LoVo (cell line): Measurements from ENCODE around the gene PLPPR1.
A peak's percentile ranks its signal among the peaks of the same experiment; 100 is the strongest.
"Not testable (repeated sequence)": the region's sequence is repeated elsewhere in the genome, so short reads cannot be mapped to it uniquely, and the experiment has no call there.

ENCODE experiments used
- DNase-seq: peaks from one replicate; pipeline ENCODE4 v3.0.0-alpha.2; 2016; ENCODE audit warnings: low spot score

The PLPPR1 gene

DNA sequence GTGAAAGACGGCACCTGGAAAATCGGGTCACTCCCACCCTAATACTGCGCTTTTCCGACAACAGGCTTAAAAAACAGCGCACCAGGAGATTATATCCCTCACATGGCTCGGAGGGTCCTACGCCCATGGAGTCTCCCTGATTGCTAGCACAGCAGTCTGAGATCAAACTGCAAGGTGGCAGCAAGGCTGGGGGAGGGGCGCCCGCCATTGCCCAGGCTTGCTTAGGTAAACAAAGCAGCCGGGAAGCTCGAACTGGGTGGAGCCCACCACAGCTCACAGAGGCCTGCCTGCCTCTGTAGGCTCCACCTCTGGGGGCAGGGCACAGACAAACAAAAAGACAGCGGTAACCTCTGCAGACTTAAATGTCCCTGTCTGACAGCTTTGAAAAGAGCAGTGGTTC lies 262.5 kb downstream of the PLPPR1 start:
- not testable (repeated sequence) for DNase-seq

GRCh38 chr9:101299901-101300300 lies 271.4 kb downstream of the PLPPR1 start:
- DNase-seq, result no peak

DNA sequence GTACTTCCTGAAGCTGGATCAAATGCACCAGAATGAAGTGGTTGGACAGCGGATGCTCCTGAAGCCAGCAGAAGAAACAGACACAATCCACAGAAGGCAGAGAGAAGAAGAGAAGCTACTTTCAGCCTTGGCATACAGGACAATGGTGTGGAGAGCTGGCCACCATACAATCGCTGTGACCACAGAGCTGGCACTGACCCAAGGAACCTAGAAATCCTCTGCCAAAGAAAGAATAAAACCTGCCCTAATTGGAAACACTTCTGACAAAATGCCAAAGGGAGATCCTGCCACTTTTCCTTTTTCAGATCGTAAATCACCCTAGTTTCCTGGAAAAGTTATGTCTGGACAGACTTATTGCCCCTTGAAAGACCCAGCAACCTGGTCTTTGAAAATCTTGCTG lies 278.5 kb downstream of the PLPPR1 start:
- DNase-seq, result no peak

DNA sequence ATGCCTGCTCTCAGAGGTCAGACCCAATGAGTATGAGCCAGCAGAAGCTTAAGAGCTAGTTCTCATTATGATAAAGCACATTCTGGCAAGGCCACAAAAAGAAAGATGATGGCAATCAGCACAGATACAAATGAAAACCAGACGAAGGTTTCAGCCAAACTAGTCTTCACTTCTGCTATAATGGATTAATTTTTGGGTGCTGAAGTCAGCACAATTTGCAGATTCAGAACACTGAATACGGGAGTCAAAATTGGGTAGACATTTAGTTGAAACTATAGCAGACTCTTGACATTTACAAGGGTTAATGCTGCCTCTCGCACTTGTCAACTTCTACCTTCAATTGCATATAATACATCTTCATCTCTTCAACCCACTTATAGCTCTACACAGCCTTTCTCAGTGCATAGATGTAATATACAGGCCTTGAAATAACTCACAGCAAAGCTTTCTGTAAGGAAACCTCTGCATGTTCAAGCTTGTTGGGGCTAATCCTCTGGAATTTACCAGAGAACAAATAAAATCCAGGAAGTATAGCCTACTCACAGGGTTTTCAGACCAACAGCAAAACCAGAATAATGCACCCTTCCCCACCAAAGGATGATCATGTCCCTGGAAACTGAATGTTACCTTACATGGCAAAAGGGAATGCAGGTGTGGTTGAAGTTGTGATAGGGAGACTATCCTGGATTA lies 279.1 kb downstream of the PLPPR1 start:
- DNase-seq, result no peak

- no peak for DNase-seq
Observed at GRCh38 chr9:101309139-101309538, 280.6 kb downstream of the PLPPR1 start.

DNA sequence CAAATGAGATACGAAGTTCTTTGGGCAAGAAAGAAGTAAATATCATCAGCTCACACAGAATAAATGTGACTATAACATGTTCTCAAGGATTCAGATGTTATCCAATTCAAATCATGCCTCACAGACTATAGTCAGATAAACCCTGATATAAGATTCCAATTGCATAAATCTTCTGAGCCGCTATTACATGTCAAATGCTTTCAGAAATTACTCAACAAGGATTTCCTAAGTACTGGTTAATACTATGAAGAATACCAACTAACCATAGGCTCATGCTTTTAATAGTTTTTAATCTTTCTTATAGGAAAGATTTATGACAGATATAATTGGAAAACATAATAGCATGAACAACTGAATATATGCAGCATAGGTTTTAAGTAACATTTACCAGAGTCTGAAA lies 282.7 kb downstream of the PLPPR1 start:
- DNase-seq, result no peak

DNA sequence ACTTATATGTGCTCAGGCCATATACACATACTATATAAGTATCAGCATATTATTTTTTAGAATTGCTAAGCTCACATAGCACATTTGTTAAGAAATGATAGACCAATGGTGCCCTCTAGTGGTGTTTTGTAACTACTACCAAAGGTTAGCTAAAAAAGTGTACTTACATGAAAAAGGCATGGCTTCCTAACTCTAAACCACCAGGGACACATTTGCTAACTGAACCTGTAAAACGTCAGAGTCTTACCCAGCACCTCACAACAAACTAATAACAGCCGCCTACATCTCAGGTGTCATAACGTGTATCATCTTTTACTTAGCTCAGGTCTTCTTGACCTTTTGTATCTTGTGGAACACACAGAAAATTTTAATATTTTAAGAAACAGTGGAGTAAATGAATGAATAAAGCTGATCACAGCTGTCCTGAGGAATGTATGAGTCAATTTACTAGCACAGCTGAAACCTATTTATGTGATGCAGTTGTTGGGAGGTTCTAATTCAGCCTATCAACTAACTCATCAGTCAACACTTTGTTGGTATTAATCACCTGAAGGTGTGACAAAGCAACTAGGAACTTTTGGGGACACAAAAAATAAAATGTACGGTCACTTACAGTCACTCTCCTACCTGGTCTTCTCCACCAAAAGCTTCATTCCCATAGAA lies 283.4 kb downstream of the PLPPR1 start:
- peak; percentile 82 for DNase-seq

GRCh38 chr9:101312661-101313060 lies 284.1 kb downstream of the PLPPR1 start:
- DNase-seq, result no peak

DNA sequence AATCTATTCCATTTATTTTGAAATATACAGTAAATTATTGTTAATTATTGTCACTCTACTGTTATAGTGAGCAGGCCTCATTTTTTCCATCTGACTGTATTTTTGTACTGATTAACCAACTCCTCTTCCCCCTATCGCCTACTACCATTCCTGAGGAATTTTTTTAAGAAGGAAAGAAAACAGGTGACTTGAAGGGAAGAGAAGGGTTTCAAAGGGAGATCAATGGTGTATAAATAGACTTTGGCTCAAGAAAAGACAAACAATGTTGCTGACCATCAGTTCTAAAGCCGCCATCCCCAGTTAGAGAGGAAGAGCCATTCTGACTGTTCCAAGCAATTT lies 286.6 kb downstream of the PLPPR1 start:
- DNase-seq, result no peak

DNA sequence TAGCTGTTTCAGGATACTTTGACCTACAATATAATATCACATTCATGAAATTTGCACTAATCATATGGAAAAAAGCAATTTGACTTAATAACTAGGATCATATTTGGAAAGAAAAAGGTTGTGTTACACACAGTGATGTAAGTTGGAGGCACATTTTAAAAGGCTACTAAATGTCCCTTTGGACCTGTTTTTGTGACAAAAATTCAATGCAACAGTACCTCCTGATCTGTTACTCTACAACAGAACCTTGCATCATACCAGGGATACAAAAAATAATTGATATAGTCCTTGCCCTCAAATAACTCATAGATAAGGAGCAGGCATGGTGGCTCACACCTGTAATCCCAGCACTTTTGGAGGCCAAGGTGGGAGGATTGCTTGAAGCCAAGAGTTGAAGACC lies 289.2 kb downstream of the PLPPR1 start:
- DNase-seq, result no peak

GRCh38 chr9:101323129-101323528 lies 294.6 kb downstream of the PLPPR1 start:
- no peak for DNase-seq

- DNase-seq, result no peak
Observed at GRCh38 chr9:101324245-101324804, 295.8 kb downstream of the PLPPR1 start.

GRCh38 chr9:101325053-101325452 lies 296.5 kb downstream of the PLPPR1 start:
- DNase-seq, result no peak

DNA sequence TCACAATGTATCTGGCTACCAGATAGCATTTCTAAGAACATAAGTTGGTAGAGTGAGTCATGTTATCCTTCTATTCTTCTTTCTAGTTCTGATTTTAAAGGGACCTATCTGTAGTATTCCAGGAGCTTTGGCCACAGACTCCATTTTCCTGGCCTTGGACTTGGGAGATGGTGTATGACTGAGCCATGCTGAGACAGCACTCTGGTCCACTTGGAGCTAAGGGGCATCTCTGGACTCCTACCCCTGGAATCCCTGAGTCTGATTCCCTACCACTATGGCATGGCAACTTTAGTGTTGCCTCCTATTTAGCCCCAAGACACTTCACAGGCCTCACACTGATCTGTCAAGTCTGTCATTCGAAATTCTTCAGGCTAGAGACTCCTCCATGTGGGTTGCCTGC lies 297.5 kb downstream of the PLPPR1 start:
- no peak for DNase-seq

DNA sequence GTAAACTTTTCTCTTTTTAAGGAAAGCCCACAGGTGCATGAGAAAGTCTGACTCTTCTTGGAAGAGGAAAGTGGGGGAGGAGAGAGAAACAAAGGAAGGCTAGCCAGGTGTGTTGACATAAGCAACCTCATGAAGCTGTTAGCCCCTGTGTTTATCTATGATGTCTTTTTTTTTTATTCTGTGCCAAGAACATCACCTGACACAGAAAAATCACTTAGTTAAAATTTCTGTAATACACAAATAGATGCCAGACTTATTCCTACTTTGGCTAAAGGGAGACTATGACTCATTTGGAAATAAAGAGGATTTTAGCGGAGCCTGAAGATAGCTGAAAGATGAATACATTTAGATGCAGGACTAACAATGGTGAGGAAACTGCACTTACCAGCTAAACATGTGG lies 298.0 kb downstream of the PLPPR1 start:
- no peak for DNase-seq

DNA sequence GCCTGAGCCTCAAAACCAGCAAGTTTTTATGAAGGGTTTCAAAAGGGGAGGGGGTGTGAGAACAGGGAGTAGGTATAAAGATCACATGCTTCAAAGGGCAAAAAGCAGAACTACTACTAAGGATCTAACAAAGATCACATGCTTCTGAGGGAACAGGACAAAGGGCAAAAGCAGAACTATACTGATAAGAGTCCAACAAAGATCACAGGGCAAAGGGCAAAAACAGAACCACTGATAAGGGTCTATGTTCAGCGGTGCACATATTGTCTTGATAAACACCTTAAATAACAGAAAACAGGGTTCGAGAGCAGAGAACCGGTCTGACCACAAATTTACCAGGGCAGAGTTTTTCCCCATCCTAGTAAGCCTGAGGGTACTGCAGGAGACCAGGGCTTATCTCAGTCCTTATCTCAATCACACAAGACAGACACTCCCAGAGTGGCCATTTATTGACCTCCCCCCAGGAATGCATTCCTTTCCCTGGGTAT lies 298.9 kb downstream of the PLPPR1 start:
- DNase-seq, result not testable (repeated sequence)

GRCh38 chr9:101332362-101332761 lies 303.8 kb downstream of the PLPPR1 start:
- no peak for DNase-seq

GRCh38 chr9:101333490-101333889 lies 305.0 kb downstream of the PLPPR1 start:
- DNase-seq, result no peak

DNA sequence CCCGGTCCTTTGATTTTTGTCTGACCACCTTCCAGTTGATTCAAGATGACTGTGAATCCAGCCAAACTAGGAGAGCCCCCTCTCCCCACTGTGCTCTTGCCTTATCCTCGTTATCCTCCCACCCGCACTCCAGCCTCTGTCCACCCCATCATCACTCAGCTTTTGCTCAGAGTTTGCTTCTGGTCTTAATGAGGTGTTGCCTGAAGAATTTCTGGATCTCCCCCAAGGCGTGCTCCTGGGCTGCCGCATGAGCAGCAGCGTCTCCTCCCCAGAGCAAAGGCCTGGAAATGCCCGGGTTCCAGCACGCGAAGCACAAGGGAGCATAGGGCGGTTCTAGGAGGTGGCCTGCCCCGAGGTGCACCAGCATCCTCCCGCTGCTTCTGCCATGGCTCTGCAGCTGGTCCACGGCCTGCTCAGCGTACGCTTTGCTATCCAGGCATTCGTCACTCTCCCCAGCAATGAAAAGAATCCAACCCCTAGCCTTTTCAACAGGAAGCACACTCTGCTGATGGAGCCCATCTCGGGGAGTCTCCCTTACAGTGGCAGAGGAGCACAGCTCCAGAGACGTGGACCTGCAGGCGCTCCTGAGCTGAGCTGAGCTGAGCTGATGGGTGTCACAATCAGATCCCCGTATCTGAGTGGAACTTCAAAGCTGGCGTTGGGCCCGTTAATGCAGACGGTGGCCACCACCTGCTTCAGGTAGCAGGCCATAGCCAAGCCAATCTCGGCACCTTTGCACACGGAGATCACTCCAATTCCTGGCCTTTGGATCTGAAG lies 305.6 kb downstream of the PLPPR1 start:
- DNase-seq, result no peak

DNA sequence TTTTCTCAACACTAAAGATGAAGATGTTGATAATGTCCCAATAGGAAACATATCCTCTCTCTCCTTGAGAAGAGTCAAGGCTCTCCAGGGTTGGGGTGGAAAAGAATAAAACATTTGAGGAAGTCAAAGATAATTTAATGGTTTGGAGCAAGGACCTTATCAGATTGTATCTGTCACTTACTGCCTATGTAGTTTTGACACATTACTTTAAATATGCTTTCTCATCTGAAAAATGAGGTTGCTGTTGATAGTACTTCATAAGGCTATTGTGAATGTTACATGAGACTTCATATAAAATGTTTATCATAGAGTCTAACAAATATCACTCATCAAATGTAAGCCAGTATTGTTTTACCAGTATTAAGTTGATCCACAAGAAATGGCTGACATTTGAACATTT lies 307.6 kb downstream of the PLPPR1 start:
- no peak for DNase-seq

DNA sequence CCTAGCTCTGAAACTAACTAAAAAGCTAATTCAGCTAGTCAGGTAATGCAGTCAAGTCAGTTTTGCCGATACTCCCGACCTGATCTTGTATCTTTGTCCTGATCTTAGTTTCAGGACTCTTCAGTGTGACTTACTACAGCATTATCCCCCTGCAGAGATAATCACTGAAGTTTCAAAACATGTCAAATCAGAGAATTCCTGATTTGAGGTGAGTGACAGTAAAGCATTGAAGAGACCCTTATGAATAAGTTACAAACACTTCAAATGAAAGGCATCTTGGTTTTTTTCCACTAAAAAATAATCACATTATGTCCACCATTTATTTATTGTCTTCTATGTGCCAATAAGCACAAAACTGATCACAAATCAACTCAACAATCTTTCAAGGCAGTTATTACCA lies 308.7 kb downstream of the PLPPR1 start:
- no peak for DNase-seq

GRCh38 chr9:101341958-101342357 lies 313.4 kb downstream of the PLPPR1 start:
- no peak for DNase-seq

DNA sequence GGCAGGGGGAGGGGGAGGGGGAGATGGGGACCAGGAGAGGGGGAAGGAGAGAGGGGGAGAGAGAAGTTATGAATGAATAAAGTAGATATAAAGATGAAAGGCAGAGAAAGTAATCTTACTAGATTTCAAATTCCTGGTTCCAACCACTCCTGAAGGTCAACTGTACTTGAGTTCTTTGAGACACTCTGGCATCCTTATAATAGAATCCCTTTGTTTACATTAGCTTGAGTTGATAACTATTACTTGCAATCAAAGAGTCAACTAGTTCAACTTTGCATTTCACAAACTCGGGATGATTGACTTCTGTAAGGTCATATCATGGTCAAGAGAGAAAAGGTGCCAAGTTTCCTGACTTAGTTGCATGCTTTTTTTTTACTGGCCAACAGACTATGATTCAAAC lies 314.1 kb downstream of the PLPPR1 start:
- DNase-seq, result no peak
